ENCODE measurements around the gene C14orf132.

Gene C14orf132

GRCh38 chr14:96092936-96093335 is 53.8 kb downstream of the C14orf132 start:
- TF ChIP-seq CTCF (IDR thresholded peaks at IDR 0.05; ENCODE audit: extremely low read depth, missing control alignments): no peak
- no peak for DNase-seq (ENCODE audit: low spot score)

GRCh38 chr14:96094211-96094610 is 55.0 kb downstream of the C14orf132 start:
- no peak for TF ChIP-seq CTCF (IDR thresholded peaks at IDR 0.05; ENCODE audit: extremely low read depth, missing control alignments)
- no peak for DNase-seq (ENCODE audit: low spot score)

- DNase-seq (ENCODE audit: low spot score): no peak
- TF ChIP-seq CTCF (IDR thresholded peaks at IDR 0.05; ENCODE audit: extremely low read depth, missing control alignments): no peak
Measured at GRCh38 chr14:96094656-96095055, 55.5 kb downstream of the C14orf132 start.

GRCh38 chr14:96095058-96095457 is 55.9 kb downstream of the C14orf132 start:
- TF ChIP-seq CTCF (IDR thresholded peaks at IDR 0.05; ENCODE audit: extremely low read depth, missing control alignments): no peak
- DNase-seq (ENCODE audit: low spot score): no peak

GRCh38 chr14:96095581-96096476 is 56.7 kb downstream of the C14orf132 start:
- no peak for TF ChIP-seq CTCF (IDR thresholded peaks at IDR 0.05; ENCODE audit: extremely low read depth, missing control alignments)
- DNase-seq (ENCODE audit: low spot score): no peak

GRCh38 chr14:96096639-96097610 is 57.8 kb downstream of the C14orf132 start:
- DNase-seq (ENCODE audit: low spot score): no peak
- TF ChIP-seq CTCF (IDR thresholded peaks at IDR 0.05; ENCODE audit: extremely low read depth, missing control alignments): no peak

- TF ChIP-seq CTCF (IDR thresholded peaks at IDR 0.05; ENCODE audit: extremely low read depth, missing control alignments): no peak
Measured at GRCh38 chr14:96097752-96098151, 58.6 kb downstream of the C14orf132 start.

More at GRCh38 chr14:96097752-96098151, 58.6 kb downstream of the C14orf132 start:
- DNase-seq (ENCODE audit: low spot score): no peak
